HEK293 (cell line): ENCODE results near the gene PRX.

Experiments
- BCL11B ChIP-seq: fragments of 450-650 bp; formaldehyde crosslinking; IDR thresholded peaks from 2 replicates; pipeline ENCODE4 v1.5.1; 2016; ENCODE audit warnings: low read depth, missing biosample characterization, missing genetic modification characterization
- GFI1B ChIP-seq: fragments of 450-650 bp; formaldehyde crosslinking; IDR thresholded peaks from 2 replicates; pipeline ENCODE4 v1.5.1; 2016; ENCODE audit warnings: missing biosample characterization, missing genetic modification characterization
- GLI2 ChIP-seq: fragments of 450-650 bp; formaldehyde crosslinking; IDR thresholded peaks from 2 replicates; pipeline ENCODE4; 2017; ENCODE audit warnings: missing biosample characterization, missing genetic modification characterization, low read depth, borderline replicate concordance
- IKZF3 ChIP-seq: fragments of 450-650 bp; IDR thresholded peaks from 2 replicates; pipeline ENCODE4 v1.5.0; 2018; ENCODE audit warnings: missing biosample characterization, mild to moderate bottlenecking, missing genetic modification characterization, moderate library complexity
- INSM2 ChIP-seq: fragments of 450-650 bp; formaldehyde crosslinking; IDR thresholded peaks from 2 replicates; pipeline ENCODE4 v1.5.1; 2016; ENCODE audit warnings: missing biosample characterization, missing genetic modification characterization
- KLF10 ChIP-seq: fragments of 450-650 bp; IDR thresholded peaks from 2 replicates; pipeline ENCODE4 v1.5.1; 2018; ENCODE audit warnings: missing biosample characterization, mild to moderate bottlenecking, missing genetic modification characterization
- MEIS1 ChIP-seq: sonication (generic); formaldehyde crosslinking; IDR thresholded peaks from 2 replicates; pipeline ENCODE4 v1.8.1; 2022; ENCODE audit warnings: missing genetic modification reagents, mild to moderate bottlenecking, borderline replicate concordance
- MYNN ChIP-seq: fragments of 450-650 bp; formaldehyde crosslinking; IDR thresholded peaks from 2 replicates; pipeline ENCODE4 v1.5.1; 2016; ENCODE audit warnings: missing biosample characterization, missing genetic modification characterization, borderline replicate concordance
- RBAK ChIP-seq: fragments of 450-650 bp; formaldehyde crosslinking; IDR thresholded peaks from 2 replicates; pipeline ENCODE4 v1.5.1; 2016; ENCODE audit warnings: missing biosample characterization, missing genetic modification characterization
- REPIN1 ChIP-seq: fragments of 450-650 bp; formaldehyde crosslinking; IDR thresholded peaks from 2 replicates; pipeline ENCODE4 v1.5.1; 2017; ENCODE audit warnings: missing biosample characterization, missing genetic modification characterization, low read depth
- SALL2 ChIP-seq: fragments of 450-650 bp; formaldehyde crosslinking; IDR thresholded peaks from 2 replicates; pipeline ENCODE4 v1.5.0; 2017; ENCODE audit warnings: missing biosample characterization, mild to moderate bottlenecking, missing genetic modification characterization, borderline replicate concordance
- YY2 ChIP-seq: fragments of 450-650 bp; formaldehyde crosslinking; IDR thresholded peaks from 2 replicates; pipeline ENCODE4 v1.5.1; 2016; ENCODE audit warnings: missing biosample characterization, missing genetic modification characterization
- ZBTB26 ChIP-seq: fragments of 450-650 bp; formaldehyde crosslinking; optimal IDR thresholded peaks from 2 replicates; pipeline ENCODE3; 2016; ENCODE audit warnings: missing biosample characterization, mild to moderate bottlenecking, missing genetic modification characterization
- ZNF10 ChIP-seq: fragments of 450-650 bp; formaldehyde crosslinking; IDR thresholded peaks from 2 replicates; pipeline ENCODE4 v1.5.1; 2017; ENCODE audit warnings: missing biosample characterization, missing genetic modification characterization
- ZNF121 ChIP-seq: fragments of 450-650 bp; formaldehyde crosslinking; IDR thresholded peaks from 2 replicates; pipeline ENCODE4 v1.5.1; 2016; ENCODE audit warnings: missing biosample characterization, missing genetic modification characterization
- ZNF175 ChIP-seq: fragments of 450-650 bp; formaldehyde crosslinking; IDR thresholded peaks from 2 replicates; pipeline ENCODE4 v1.5.1; 2016; ENCODE audit warnings: missing biosample characterization, missing genetic modification characterization
- ZNF214 ChIP-seq: fragments of 450-650 bp; formaldehyde crosslinking; IDR thresholded peaks from 2 replicates; pipeline ENCODE4 v1.5.1; 2017; ENCODE audit warnings: missing biosample characterization, mild to moderate bottlenecking, missing genetic modification characterization, borderline replicate concordance
- ZNF23 ChIP-seq: fragments of 450-650 bp; formaldehyde crosslinking; IDR thresholded peaks from 2 replicates; pipeline ENCODE4 v1.5.1; 2016; ENCODE audit warnings: missing biosample characterization, missing genetic modification characterization, borderline replicate concordance
- ZNF292 ChIP-seq: fragments of 450-650 bp; formaldehyde crosslinking; IDR thresholded peaks from 2 replicates; pipeline ENCODE4 v1.5.1; 2016; ENCODE audit warnings: low read depth, missing biosample characterization, missing genetic modification characterization, borderline replicate concordance
- ZNF404 ChIP-seq: fragments of 450-650 bp; formaldehyde crosslinking; IDR thresholded peaks from 2 replicates; pipeline ENCODE4 v1.5.1; 2017; ENCODE audit warnings: missing biosample characterization, missing genetic modification characterization
- ZNF488 ChIP-seq: fragments of 450-650 bp; formaldehyde crosslinking; IDR thresholded peaks from 2 replicates; pipeline ENCODE4 v1.5.1; 2016; ENCODE audit warnings: missing biosample characterization, missing genetic modification characterization
- ZNF530 ChIP-seq: fragments of 450-650 bp; formaldehyde crosslinking; IDR thresholded peaks from 2 replicates; pipeline ENCODE4 v1.5.1; 2016; ENCODE audit warnings: low read depth, missing biosample characterization, missing genetic modification characterization
- ZNF555 ChIP-seq: fragments of 450-650 bp; formaldehyde crosslinking; conservative IDR thresholded peaks from 2 replicates; pipeline ENCODE4 v1.5.1; 2017; ENCODE audit warnings: missing biosample characterization, mild to moderate bottlenecking, missing genetic modification characterization, inconsistent platforms
- ZNF629 ChIP-seq: fragments of 450-650 bp; formaldehyde crosslinking; IDR thresholded peaks from 2 replicates; pipeline ENCODE4 v1.5.1; 2017; ENCODE audit warnings: missing biosample characterization, missing genetic modification characterization
- ZNF639 ChIP-seq: fragments of 450-650 bp; formaldehyde crosslinking; IDR thresholded peaks from 2 replicates; pipeline ENCODE4 v1.5.1; 2016; ENCODE audit warnings: missing biosample characterization, missing genetic modification characterization
- ZNF654 ChIP-seq: fragments of 450-650 bp; formaldehyde crosslinking; IDR thresholded peaks from 2 replicates; pipeline ENCODE4 v1.5.1; 2016; ENCODE audit warnings: low read depth, missing biosample characterization, missing genetic modification characterization
- ZNF660 ChIP-seq: fragments of 450-650 bp; IDR thresholded peaks from 2 replicates; pipeline ENCODE4 v1.5.1; 2018; ENCODE audit warnings: missing biosample characterization, mild to moderate bottlenecking, missing genetic modification characterization
- ZNF776 ChIP-seq: fragments of 450-650 bp; formaldehyde crosslinking; IDR thresholded peaks from 2 replicates; pipeline ENCODE4 v1.5.0; 2017; ENCODE audit warnings: missing biosample characterization, missing genetic modification characterization, borderline replicate concordance
- ZNF777 ChIP-seq: fragments of 450-650 bp; formaldehyde crosslinking; IDR thresholded peaks from 2 replicates; pipeline ENCODE4 v1.5.1; 2017; ENCODE audit warnings: missing biosample characterization, missing genetic modification characterization, borderline replicate concordance
- ZNF785 ChIP-seq: fragments of 450-650 bp; formaldehyde crosslinking; IDR thresholded peaks from 2 replicates; pipeline ENCODE4 v1.5.1; 2016; ENCODE audit warnings: missing biosample characterization, missing genetic modification characterization
- ZNF843 ChIP-seq: fragments of 450-650 bp; formaldehyde crosslinking; IDR thresholded peaks from 2 replicates; pipeline ENCODE4 v1.5.1; 2016; ENCODE audit warnings: missing biosample characterization, missing genetic modification characterization
- ZSCAN23 ChIP-seq: fragments of 450-650 bp; formaldehyde crosslinking; IDR thresholded peaks from 2 replicates; pipeline ENCODE4 v1.5.1; 2016; ENCODE audit warnings: missing biosample characterization, missing genetic modification characterization
- TF ChIP-seq, protein P1 (sequence below): fragments of 450-650 bp; IDR thresholded peaks from 2 replicates; pipeline ENCODE4 v1.5.1; 2018; ENCODE audit warnings: missing biosample characterization, missing genetic modification characterization

PRX gene

GRCh38 chr19:40425450-40426287 lies 12.5 kb upstream of the PRX start, which contains the start of gene SERTAD1 (continued):
- TF ChIP-seq ZNF214 (tag by site-specific recombination) (no peak), ZBTB26 (tag by site-specific recombination) (peak; percentile 86), KLF10 (tag by site-specific recombination) (peak; percentile 89), RBAK (tag by site-specific recombination) (no peak), ZNF530 (tag by site-specific recombination) (no peak), REPIN1 (tag by site-specific recombination) (0 out of 2 replicates have a peak, but pooled peaks have one; percentile 74), INSM2 (peak; percentile 64), ZNF292 (tag by site-specific recombination) (no peak), ZNF660 (peak; percentile 94; the same call in 1 of the 2 replicates), ZNF121 (peak; percentile 91; the same call in 1 of the 2 replicates), ZNF175 (tag by site-specific recombination) (no peak), GFI1B (tag by site-specific recombination) (peak; percentile 12; the same call in 1 of the 2 replicates), GLI2 (tag by site-specific recombination) (no peak), ZNF785 (peak; percentile 67; the same call in 1 of the 2 replicates), ZNF23 (tag by site-specific recombination) (no peak), IKZF3 (tag by site-specific recombination) (peak; percentile 88), MEIS1 (no peak), ZNF777 (peak; percentile 39; the same call in 1 of the 2 replicates), YY2 (tag by site-specific recombination) (peak; percentile 67), ZNF629 (tag by site-specific recombination) (peak; percentile 62), ZNF555 (tag by site-specific recombination) (no peak), ZNF488 (tag by site-specific recombination) (no peak), ZNF654 (tag by site-specific recombination) (0 out of 2 replicates have a peak, but pooled peaks have one; percentile 5), ZNF10 (tag by site-specific recombination) (peak; percentile 46; the same call in 1 of the 2 replicates), ZNF843 (tag by site-specific recombination) (peak; percentile 64), ZSCAN23 (0 out of 2 replicates have a peak, but pooled peaks have one; percentile 9), ZNF404 (no peak), ZNF639 (tag by site-specific recombination) (0 out of 2 replicates have a peak, but pooled peaks have one; percentile 24), ZNF776 (tag by site-specific recombination) (no peak), SALL2 (tag by site-specific recombination) (no peak), MYNN (tag by site-specific recombination) (no peak), BCL11B (tag by site-specific recombination) (peak; percentile 96)
- TF ChIP-seq, protein P1, sequence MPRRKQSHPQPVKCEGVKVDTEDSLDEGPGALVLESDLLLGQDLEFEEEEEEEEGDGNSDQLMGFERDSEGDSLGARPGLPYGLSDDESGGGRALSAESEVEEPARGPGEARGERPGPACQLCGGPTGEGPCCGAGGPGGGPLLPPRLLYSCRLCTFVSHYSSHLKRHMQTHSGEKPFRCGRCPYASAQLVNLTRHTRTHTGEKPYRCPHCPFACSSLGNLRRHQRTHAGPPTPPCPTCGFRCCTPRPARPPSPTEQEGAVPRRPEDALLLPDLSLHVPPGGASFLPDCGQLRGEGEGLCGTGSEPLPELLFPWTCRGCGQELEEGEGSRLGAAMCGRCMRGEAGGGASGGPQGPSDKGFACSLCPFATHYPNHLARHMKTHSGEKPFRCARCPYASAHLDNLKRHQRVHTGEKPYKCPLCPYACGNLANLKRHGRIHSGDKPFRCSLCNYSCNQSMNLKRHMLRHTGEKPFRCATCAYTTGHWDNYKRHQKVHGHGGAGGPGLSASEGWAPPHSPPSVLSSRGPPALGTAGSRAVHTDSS (tag by site-specific recombination) = 0 out of 2 replicates have a peak, but pooled peaks have one; percentile 51
